Epithelial cell of proximal tubule (primary cell): ENCODE measurements around the gene GPBP1. TPM values are rescaled to one million over a fixed set of nuclear protein-coding genes. Genes with fewer than 3 reads are reported as not detected.
"Not testable (repeated sequence)": the region's sequence is repeated elsewhere in the genome, so short reads cannot be mapped to it uniquely, and the experiment has no call there.

Experiments used
- DNase-seq: peaks from one replicate; pipeline ENCODE4 v3.0.0-alpha.2; 2011; ENCODE audit warnings: low read depth
- H3K4me3 ChIP-seq: 2 replicates; pipeline ENCODE4 v1.5.1; 2011; ENCODE audit warnings: low read depth, mild to moderate bottlenecking, low read length
- CTCF ChIP-seq: conservative IDR thresholded peaks from 2 replicates; pipeline ENCODE4 v1.5.1; 2012; ENCODE audit warnings: low read depth, mild to moderate bottlenecking, low read length
- total RNA-seq: library from RNA; depleted of rRNA; stranded (reverse); fragments of >200 nt; gene quantifications from 2 replicates; pipeline ENCODE4 v1.2.3, GENCODE V29; 2015

Gene GPBP1
- total RNA-seq, 1 donor from 2014 or later, result 41.1 TPM

- no peak overlapping the region for H3K4me3 ChIP-seq
- peak; percentile 46 for TF ChIP-seq CTCF
- DNase-seq, result peak; percentile 49
Observed at GRCh38 chr5:57302164-57302563, 128.3 kb downstream of the GPBP1 start.

DNA sequence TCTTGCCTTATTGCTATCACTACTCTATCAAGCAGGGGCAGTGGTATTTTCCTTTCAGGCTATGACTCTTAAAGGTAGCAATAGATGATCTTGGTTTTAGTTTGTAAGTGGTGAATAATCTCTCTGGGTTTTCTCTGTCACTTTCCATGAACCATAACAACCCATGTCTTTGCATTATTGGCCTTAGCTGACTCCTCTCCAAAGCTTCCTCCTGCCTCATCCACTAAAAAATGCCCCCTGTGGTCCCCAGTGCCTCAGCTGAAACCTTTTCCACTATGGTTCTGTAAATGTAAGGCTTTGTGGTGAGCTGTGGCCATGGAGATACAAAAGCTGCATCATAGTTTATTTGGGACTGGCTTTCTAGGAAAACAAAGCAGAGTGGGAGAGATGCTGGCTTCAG lies 128.8 kb downstream of the GPBP1 start:
- no peak overlapping the region for H3K4me3 ChIP-seq
- no peak for DNase-seq
- TF ChIP-seq CTCF, result no peak

DNA sequence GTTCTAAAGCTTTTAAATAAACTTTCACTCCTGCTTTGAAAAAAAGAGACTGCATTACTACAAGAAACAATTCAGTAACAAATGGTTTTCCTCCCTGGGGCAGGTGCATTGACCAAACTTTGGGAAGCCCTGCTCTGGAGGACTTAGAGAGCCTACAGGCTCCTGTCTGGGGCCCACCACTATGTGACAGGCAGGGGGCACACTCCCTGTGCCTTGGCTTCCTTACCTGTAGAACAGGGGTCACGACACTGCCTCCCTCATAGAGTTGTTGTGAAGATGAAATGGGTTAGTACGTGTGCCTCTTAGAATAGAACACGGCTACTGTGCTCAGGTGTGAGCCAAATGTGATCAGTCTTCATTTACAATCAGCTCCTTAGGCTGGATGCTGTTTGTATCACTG lies 130.1 kb downstream of the GPBP1 start:
- peak; percentile 22 for TF ChIP-seq CTCF

GRCh38 chr5:57304931-57305330 lies 131.1 kb downstream of the GPBP1 start:
- DNase-seq, result no peak
- TF ChIP-seq CTCF, result no peak
- H3K4me3 ChIP-seq, result no peak overlapping the region

More for the DNA sequence above, 130.1 kb downstream of the GPBP1 start:
- DNase-seq, result no peak
- no peak overlapping the region for H3K4me3 ChIP-seq

GRCh38 chr5:57306359-57306758 lies 132.5 kb downstream of the GPBP1 start:
- DNase-seq, result no peak
- TF ChIP-seq CTCF, result no peak
- no peak overlapping the region for H3K4me3 ChIP-seq

DNA sequence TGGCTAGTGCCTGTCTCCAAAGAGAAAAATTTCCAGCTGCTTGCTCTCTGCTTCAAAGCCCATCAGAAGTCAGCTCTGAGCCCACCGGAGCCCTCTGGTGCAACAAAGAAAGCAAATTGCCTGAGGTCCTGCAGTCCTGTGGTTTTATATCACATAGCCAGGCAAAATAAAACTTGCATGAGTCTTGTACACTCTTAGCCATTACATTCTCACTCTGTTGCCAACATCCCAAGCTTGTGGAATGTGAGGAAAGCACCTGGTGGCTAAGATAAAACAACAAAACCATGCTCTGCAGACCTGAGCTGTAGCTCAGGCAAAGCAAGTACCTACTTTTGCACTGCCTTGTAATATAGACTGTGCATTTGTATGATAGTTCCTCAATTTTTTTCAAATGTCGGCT lies 133.7 kb downstream of the GPBP1 start:
- no peak for DNase-seq
- no peak overlapping the region for H3K4me3 ChIP-seq
- TF ChIP-seq CTCF, result no peak

DNA sequence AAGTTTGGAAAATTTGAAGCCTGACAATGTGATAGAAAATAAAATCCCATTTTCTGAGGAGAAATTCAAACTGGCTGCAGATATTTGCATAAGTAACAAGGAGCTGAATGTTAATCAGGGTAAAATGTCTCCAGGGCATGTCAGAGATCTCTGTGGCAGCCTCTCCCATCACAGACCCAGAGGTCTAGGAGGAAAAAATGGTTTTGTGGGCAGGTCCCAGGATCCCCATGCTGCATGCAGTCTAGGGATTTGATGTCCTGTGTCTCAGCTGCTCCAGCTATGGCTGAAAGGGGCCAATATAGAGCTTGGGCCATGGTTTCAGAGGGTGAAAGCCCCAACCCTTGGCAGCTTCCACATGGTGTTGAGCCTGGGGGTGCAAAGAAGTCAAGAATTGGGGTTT lies 135.2 kb downstream of the GPBP1 start:
- DNase-seq, H3K4me3 ChIP-seq: not testable (repeated sequence)

DNA sequence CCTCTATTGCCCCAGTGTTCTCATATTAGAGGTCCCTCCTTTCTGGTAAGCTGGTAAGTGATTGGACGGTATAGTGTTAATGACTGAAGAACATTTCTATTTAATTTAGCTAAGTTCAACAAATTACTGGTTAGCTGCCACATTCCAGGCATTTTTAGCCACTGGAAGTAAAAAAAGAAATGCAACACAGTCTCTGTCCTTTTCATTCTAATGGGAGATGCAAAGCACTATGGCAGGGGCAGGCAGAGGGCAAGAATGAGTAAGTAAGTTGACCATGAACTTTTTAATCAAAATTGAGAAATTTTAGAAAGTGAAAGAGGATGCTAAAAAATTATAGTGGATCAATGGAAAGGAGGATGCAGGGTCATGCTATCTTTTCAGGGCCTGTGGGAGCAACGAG lies 137.4 kb downstream of the GPBP1 start:
- DNase-seq, result no peak
- H3K4me3 ChIP-seq, result no peak overlapping the region
- TF ChIP-seq CTCF, result no peak
